Activated naive CD4-positive, alpha-beta T cell treated with anti-CD3 and anti-CD28 coated beads, Interleukin-2, amount 50 U/mL, for 24 hours (primary cell): Measurements from ENCODE around the gene KRTAP9-2.
"Not testable (repeated sequence)": the region's sequence is repeated elsewhere in the genome, so short reads cannot be mapped to it uniquely, and the experiment has no call there.

Experiments
- H3K27ac Mint-ChIP-seq: one replicate; pipeline ENCODE4 v1.8.0; 2021; ENCODE audit warnings: mild to moderate bottlenecking, mixed read lengths
- H3K27me3 Mint-ChIP-seq: one replicate; pipeline ENCODE4 v1.8.0; 2021; ENCODE audit warnings: mixed read lengths
- H3K36me3 Mint-ChIP-seq: one replicate; pipeline ENCODE4 v1.8.0; 2021; ENCODE audit warnings: mixed read lengths
- H3K4me1 Mint-ChIP-seq: one replicate; pipeline ENCODE4 v1.8.0; 2021; ENCODE audit warnings: mixed read lengths
- H3K4me3 Mint-ChIP-seq: one replicate; pipeline ENCODE4 v1.8.0; 2021; ENCODE audit warnings: mild to moderate bottlenecking, mixed read lengths
- H3K9me3 Mint-ChIP-seq: one replicate; pipeline ENCODE4 v1.8.0; 2021; ENCODE audit warnings: mixed read lengths

Gene KRTAP9-2

DNA sequence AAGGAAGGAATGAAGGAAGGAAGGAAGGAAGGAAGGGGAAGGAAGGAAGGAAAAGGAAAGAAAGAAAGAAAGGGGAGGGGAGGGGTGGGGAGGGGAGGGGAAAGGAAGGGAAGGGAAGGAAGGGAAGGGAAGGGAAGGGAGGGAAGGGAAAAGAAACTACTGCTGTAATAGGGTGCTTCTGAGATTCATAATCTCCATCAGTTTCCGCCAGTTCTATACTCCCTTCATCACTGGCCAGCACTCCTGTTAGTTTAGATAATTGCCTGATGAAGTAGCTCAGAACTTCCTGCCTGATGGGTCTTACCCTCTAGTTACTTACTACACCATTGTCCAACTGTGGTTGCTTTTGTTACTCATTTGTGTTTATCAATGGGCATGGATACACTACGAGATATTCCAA is 36.8 kb downstream of the KRTAP9-2 start:
- Mint-ChIP-seq H3K27ac (no peak overlapping the region), H3K4me3 (no peak overlapping the region), H3K27me3 (no peaks in the 10 kb centered on the region), H3K36me3 (no peaks in the 10 kb centered on the region), H3K9me3 (no peaks in the 10 kb centered on the region), H3K4me1 (peaks cover 14% of the 10 kb centered on the region)

DNA sequence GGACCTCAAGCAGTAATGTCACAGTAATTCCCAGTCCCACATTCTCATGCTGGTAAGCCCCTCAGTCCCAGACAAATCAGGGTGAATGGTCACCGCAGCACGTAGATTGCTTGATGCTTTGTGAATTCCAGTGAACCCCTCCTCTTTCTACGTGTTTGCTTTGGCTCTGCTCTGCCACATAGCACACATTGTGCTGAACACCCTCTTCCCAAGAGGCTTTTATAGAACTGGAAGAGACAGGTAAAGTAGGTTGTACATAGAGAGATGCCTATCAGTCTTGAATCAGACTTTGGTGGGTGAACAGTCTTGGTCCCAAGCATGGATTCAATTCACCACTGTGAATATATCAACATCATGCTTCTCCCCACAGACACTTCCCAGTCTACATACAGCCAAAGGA is 38.2 kb downstream of the KRTAP9-2 start:
- peaks cover 14% of the 10 kb centered on the region for H3K4me1 Mint-ChIP-seq
- H3K36me3 Mint-ChIP-seq: no peaks in the 10 kb centered on the region
- no peaks in the 10 kb centered on the region for H3K9me3 Mint-ChIP-seq
- no peak overlapping the region for H3K4me3 Mint-ChIP-seq
- no peak overlapping the region for H3K27ac Mint-ChIP-seq
- H3K27me3 Mint-ChIP-seq: no peaks in the 10 kb centered on the region

DNA sequence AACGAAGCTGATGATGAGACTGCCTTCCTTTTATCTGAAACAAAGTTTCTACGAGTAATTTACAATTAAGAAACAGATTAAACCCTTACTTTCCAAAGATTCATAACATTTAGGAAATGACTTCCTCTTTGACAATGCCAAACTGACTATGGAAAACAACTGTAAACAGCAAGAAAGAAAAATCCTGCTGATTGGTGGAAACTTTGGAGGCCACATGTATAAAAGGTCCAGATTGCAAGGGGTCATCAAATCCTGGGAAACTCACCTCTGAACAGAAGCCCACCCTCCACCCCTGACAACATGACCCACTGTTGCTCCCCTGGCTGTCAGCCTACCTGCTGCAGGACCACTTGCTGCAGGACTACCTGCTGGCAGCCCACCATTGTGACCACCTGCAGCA is 38.6 kb downstream of the KRTAP9-2 start, which contains the start of gene KRTAP9-6:
Gene KRTAP9-6, plus strand, starts transcription at position 301 of the 400 bp plus-strand sequence. Its CDS starts 0 bp downstream, at position 301.
- Mint-ChIP-seq H3K27me3 (no peaks in the 10 kb centered on the region), H3K4me1 (peaks cover 14% of the 10 kb centered on the region), H3K4me3 (no peak within 1 kb of the TSS), H3K27ac (no peak within 1 kb of the TSS), H3K9me3 (no peaks in the 10 kb centered on the region), H3K36me3 (no peaks in the 10 kb centered on the region)

DNA sequence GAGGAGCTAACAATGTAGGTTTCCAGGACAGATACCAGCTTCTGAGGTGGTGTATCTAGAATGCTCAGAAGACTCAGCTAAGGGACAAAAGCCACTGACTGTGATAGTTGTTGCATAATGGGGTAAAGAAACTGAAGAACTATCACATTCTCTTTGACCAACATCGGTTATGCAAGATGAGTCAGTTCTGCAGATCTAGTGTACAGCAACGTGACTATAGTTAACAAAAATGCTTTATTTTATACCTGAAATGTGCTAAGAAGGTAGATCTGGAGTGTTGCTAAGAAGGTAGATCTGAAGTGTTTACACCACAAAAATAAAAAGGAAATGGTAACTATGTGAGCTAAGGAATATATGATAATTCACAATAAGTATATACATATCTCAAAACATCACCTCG is 41.3 kb downstream of the KRTAP9-2 start:
- Mint-ChIP-seq H3K9me3 (no peaks in the 10 kb centered on the region), H3K4me1 (no peaks in the 10 kb centered on the region), H3K4me3 (no peak overlapping the region), H3K36me3 (no peaks in the 10 kb centered on the region), H3K27me3 (no peaks in the 10 kb centered on the region), H3K27ac (no peak overlapping the region)

DNA sequence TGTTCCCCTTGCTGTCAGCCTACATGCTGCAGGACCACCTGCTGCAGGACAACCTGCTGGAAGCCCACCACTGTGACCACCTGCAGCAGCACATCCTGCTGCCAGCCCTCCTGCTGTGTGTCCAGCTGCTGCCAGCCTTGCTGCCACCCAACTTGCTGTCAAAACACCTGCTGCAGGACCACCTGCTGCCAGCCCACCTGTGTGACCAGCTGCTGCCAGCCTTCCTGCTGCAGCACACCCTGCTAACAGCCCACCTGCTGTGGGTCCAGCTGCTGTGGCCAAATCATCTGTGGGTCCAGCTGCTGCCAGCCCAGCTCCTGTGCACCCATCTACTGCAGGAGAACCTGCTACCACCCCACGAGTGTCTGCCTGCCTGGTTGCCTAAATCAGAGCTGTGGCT is 44.9 kb downstream of the KRTAP9-2 start:
- not testable (repeated sequence) for H3K4me1 Mint-ChIP-seq, H3K27ac Mint-ChIP-seq, H3K9me3 Mint-ChIP-seq, H3K27me3 Mint-ChIP-seq, H3K4me3 Mint-ChIP-seq, H3K36me3 Mint-ChIP-seq

DNA sequence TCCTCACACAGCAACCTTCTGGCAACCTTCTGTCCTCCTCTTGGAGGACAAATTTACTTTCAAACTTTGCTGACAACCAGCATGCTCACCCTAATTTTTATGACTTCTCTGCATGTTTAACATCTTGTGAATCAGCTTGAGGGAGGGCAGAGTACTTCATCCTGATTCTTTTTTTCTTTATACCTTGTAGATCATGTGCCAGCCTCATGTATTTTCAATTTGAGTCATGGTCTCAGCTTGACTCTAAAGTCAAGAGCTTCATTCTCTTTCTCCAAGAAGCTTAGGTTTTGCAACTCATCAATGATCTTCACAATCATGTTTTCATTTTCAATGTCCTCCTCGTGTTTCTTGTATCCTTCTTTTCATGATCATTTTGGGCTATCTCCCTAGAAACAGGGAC is 45.4 kb downstream of the KRTAP9-2 start:
- H3K27me3 Mint-ChIP-seq: no peaks in the 10 kb centered on the region
- no peaks in the 10 kb centered on the region for H3K4me1 Mint-ChIP-seq
- no peak overlapping the region for H3K27ac Mint-ChIP-seq
- H3K36me3 Mint-ChIP-seq: no peaks in the 10 kb centered on the region
- H3K9me3 Mint-ChIP-seq: no peaks in the 10 kb centered on the region
- H3K4me3 Mint-ChIP-seq: no peak overlapping the region

DNA sequence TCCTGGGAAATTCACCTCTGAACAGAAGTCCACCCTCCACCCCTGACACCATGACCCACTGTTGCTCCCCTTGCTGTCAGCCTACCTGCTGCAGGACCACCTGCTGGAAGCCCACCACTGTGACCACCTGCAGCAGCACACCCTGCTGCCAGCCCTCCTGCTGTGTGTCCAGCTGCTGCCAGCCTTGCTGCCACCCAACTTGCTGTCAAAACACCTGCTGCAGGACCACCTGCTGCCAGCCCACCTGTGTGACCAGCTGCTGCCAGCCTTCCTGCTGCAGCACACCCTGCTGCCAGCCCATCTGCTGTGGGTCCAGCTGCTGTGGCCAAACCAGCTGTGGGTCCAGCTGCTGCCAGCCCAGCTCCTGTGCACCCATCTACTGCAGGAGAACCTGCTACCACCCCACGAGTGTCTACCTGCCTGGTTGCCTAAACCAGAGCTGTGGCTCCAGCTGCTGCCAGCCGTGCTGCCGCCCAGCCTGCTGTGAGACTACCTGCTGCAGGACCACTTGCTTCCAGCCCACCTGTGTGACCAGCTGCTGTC is 49.3 kb downstream of the KRTAP9-2 start, which contains the start of gene KRTAP9-7:
Gene KRTAP9-7, plus strand, starts transcription at position 51 of the 543 bp plus-strand sequence. Its CDS starts 0 bp downstream, at position 51.
- H3K4me1 Mint-ChIP-seq, H3K36me3 Mint-ChIP-seq, H3K27me3 Mint-ChIP-seq, H3K4me3 Mint-ChIP-seq, H3K9me3 Mint-ChIP-seq, H3K27ac Mint-ChIP-seq: not testable (repeated sequence)
